GM23248 (cell line): ENCODE data around the gene CAMK1D.

Experiments used
- EZH2 ChIP-seq: fragments of 200-600 bp; sonication (generic); IDR thresholded peaks from 2 replicates; pipeline ENCODE4 v1.6.1; 2018; ENCODE audit warnings: antibody characterized with exemption, mild to moderate bottlenecking; ENCODE audit not compliant: insufficient read depth, poor library complexity, severe bottlenecking
- EZH2phosphoT487 ChIP-seq: fragments of 200-600 bp; sonication (generic); IDR thresholded peaks from 2 replicates; pipeline ENCODE4 v1.6.1; 2018; ENCODE audit warnings: antibody characterized with exemption, moderate library complexity, mild to moderate bottlenecking, low read depth; ENCODE audit not compliant: insufficient read depth

GRCh38 chr10:12455318-12455717 lies 106.0 kb downstream of the CAMK1D start:
- TF ChIP-seq EZH2, result no peak
- TF ChIP-seq EZH2phosphoT487, result no peak
